ENCODE results near the gene ATXN1.
"Not testable (repeated sequence)": the region's sequence is repeated elsewhere in the genome, so short reads cannot be mapped to it uniquely, and the experiment has no call there.

The ATXN1 gene

DNA sequence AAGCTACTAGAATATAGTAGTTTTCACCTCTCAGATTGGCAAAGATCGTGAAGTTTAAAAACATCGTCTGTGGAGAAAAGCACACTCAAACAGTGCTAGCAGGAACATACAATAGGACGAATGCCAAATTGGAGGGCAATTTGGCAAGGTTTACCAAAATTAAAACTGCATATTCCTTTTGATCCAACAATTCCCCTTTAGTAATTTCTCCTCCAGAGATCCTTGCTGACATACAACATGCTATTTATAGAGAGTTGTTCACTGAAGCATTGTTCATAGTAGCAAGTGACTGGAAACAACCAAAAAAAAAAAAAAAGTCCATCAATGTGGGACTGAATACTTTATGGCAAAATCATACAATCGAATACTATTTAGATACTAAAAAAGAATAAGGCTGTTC, 202.2 kb downstream of the ATXN1 start:
- no peak for FAIRE-seq

DNA sequence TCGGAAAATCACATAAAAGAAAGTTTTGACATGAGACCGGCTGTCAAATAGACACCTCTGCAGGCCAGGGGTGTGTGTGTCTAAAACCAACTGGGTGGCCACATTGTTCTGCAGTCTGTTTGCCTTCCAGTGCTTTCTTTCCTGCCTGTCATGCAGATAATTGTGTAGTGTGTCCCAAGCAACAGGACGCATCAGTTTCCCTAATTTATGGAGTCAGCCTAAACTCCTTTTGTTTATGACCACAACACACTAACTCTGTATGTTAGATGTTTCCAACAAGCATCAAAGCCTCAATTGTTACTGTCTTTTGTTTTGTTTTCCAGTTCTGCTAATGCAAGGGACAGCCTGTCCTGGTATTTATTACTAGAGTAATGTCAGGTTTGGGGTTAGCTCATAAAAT, 205.7 kb downstream of the ATXN1 start:
- FAIRE-seq = no peak

DNA sequence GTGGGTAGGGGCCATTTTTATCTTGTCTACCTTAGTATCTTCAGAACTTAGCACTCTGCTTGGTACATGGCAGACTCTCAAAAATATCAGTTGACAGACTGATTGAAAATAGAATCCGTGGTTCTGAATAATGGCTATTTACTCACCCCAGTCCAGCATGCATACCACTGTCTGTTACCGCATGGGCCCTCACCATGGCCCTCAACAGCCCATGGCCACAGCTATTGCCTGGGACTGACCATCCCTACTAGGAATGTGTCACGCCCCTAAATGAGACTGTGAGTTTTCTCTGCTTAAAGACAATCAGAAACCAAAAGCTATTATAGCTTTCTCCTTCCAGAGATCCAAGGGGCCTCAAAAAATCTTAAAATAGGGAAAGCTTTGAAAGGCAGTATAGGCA, 207.7 kb downstream of the ATXN1 start:
- no peak for FAIRE-seq

DNA sequence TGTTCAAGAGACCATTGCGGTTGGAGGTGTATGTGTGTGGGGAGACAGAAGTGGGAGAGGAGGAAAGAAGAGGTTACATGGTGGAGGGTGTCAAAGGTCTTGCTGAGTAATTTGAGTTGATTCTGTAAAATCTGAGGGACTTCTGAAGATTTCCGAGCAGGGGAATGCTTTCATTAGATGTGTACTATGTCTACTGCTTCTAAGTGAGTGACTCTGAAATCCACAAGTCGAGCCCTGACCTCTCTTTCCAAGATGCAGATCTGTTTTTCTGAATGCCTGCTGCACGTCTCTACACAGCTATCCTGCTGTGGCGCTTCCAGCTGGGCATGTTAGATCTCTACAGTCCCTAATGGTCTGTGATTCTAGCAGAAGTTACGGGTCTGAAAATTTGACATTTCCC, 209.8 kb downstream of the ATXN1 start:
- no peak for FAIRE-seq

DNA sequence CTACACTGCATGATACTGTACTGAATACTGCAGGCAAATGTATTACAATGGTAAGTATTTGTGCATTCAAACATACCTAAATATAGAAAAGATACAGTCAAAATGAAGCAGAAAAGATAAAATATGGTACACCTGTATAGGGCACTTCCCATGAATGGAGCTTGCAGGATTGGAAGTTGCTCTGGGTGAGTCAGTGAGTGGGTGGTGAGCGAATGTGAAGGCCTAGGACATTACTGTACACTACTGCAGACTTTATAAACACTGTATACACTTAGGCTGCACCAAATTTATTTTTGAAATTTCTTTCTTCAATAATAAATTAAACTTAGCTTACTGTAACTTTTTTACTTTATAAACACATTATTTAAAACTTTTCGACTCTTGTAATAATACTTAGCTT, 213.1 kb downstream of the ATXN1 start:
- no peak for FAIRE-seq

DNA sequence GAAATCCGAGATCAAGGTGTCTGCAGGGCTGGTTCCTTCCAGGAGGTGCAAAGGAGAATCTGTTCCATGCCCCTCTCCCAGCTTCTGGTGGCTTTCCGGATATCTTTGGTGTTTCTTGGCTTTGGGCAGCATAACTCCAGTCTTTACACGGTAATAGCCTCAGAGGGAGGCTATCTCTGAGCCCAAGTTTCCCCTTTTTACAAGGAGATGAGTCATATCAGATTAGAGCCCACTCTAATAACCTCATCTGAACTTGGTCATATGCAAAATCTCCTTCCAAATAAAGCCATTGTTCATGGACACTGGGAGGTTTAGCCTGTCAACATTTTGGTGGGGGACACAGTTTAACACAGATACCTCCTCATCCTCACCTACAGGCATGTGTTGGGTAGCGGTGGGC, 213.7 kb downstream of the ATXN1 start:
- FAIRE-seq = no peak

DNA sequence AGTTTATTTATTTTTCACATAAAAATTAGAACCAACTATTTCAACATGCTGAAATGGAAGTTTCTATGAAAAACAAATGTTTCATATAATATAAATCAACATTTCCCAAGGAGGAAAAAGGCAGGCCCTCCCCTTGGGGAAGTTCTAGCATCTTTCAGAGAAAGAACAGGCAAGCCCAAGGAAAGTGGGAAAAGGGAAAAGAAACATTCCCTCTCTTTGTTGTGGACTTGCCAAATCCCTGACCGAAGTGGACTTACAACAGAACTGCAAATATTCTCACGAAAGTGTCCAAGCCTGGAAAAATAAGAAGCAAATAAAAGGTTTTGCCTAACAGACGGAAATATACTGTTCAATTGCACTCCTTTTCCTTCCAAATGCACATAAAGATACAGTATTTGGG, 214.4 kb downstream of the ATXN1 start:
- FAIRE-seq = no peak

DNA sequence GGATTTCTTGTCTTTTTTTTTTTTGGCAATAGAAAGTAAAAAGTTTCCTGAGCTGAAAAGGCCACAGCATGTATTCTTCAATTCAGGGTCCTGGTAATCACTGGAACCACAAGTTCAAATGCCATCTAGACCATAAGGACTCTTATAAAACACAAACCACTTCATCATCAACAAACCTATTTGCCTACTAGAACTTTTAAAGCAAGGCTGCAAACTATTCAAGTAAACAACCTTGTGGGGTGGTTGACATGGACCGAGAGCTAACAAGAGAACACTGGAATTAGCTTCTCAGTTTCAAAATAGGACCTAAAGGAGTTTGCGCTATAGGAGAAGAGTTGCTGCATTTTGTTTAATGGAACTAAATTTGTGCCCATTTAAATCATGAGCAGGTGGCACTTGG, 215.9 kb downstream of the ATXN1 start:
- FAIRE-seq = no peak

DNA sequence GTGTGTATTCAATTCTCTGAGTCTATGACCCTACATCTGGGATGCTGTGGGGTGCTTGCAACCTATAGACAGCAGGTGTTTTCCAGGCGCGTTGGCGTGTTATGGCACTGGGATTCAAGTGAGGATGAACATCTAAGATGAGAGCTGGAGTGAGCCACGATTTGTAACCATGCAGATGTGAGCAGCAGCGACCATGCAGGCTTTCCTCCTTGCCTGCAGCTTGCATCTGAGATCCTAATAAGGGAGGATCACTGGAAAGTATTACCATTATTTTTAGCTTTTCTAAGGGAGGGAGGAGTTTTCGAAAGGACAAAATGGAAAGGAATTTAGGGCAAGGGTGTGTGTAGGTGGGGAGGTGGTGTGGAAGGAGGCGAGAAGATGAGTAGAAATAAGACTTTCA, 216.7 kb downstream of the ATXN1 start:
- FAIRE-seq = no peak

DNA sequence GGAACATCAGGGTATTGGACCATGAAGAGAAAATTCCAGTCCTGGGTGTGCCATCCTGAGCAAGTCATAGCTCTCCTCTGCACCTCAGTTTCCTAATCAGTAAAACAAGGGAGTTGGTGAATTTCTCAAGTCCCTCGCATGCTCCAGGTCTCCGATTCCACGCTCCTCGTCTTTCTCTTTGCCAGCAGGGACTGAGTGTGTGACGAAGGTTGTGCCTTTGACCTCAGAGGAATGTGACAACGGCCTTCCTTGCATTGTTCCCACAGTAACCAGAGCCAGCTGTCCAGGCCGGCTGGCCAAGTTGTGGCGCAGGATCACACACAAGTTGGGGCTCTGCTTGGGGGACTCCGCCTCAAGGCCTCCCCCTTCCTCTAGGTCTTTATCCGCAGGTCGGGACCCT, 217.3 kb downstream of the ATXN1 start:
- no peak for FAIRE-seq

DNA sequence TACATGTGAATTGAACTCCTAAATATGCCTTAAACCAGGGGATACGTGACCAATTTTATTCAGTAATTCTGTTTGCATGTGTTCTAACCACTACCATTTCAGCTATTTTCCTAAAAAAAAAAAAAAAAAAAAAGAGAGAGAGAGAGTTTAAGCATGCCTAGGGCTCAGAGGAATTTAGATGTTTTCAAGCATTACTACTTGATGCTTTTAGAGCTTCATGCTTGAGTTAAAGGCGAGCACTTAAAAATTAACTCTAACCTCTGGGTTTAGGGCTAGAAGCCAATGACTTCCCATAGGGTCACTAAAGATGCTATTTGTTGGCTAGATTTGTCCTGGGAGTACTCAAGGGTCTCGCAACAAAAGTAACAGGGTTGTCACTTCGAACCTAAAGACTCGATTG, 217.7 kb downstream of the ATXN1 start:
- no peak for FAIRE-seq

DNA sequence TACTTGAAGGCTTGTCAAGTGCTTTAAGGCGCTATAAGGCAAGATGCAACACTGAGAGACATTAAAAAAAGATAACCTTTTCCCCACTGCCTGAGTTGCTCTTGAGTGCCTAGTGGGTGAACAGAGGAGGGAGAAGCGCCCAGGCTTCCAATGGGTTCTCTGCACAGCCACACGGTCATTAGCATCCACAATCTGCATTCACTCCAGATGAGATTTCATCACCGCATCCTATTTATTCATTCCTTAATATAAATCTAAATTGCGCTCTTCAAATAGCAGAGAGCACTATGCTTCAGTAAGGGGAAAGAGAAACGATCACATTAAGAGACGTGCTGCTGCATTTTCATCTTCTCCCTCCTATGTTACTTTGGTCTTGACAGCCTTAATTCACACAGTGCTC, 219.2 kb downstream of the ATXN1 start:
- no peak for FAIRE-seq

DNA sequence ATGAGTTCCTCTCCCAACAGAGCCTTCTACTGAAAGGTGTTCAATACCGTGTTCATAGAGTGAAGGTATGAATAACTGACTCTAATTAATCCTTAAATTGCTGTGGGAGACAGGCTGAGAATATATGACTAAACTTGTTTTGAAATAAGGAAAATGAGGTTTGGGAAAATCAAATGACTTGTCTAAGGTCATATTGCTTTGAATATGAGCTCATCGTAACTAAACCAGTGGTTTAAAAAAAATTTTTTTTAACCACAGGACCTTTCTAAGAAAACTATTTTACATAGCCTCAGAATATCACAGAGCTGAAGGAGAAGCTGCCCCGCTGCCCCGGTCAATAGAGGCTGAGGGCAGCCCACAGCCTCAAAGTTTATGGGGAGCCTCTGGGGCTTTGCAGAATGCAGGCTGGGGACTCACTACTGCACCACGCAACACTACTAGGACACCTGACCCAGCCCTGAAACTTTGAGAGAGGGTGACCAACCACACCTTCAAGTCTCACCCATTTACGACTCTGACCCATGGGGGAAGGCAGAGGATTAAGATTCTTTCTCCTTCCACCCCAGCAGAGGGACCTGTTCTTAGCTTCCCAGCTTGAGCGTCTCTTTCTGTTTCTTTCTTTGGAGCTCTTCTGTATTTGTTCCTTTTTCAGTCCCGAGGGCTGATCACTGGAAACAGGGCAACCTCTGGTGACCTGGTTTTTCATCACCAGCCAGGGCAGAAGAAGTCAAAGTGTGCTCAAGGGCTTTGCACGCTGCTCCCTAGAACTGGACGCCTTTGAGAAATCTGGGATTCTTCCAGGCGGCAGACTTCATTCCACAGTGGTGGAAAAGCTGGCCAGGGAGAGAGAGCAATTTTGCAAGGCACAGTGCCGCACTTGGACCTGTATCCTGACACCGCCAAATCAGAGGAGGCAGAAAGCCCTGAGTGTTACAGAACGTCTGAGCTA, 220.2 kb downstream of the ATXN1 start:
- no peak for FAIRE-seq

DNA sequence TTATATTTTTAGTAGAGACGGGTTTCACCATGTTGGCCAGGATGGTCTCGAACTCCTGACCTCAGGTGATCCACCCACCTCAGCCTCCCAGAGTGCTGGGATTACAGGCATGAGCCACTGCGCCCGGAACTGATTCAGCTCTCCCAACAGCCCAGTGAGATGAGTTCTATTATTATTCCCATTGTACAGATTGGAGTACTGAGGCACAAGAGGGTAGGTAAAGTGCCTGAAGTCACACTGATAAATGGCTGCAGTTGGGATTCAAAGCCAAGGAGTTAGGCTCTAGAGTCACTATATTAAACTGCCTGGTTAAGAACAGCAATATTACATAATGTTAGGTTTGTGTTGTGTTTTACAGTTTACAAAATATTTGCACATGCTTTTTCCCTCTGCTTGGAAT, 220.9 kb downstream of the ATXN1 start:
- FAIRE-seq = not testable (repeated sequence)

DNA sequence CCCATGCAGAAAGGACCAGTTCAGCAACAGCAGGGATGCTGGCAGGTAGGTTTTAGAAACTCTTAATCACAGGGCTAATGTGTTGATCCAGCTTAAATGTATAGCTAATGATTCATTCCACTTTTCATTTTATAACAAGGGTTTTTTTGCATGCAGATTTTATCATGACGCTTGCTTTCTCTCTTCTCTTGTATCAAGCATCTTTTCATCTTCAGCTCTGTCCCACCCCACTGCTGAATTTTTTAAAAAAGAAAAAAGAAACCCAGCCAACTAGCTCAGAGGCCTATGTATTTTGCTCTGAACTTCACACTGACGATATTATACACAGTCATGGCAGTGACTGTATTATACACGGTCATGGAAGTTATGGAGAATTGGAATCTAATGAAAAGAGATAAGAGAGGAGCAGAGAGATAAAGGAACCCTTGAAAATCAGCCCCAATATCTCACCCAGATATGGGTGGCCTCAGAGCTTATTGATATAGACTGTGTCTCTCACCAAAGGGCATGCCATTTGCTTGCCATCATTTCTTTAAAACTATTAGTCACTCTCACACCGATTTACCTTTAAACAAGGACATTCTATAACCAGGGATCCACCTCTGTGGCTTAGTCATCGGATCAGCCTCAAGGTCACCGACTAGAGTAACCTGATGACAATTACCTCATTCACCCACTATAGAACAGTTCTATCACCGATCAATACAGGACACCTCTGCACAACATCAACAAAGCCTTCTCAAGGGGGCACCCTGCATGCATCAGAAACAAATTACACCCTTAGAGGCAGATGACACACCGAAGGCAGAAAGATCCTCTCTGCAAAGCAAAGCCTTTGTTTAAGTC, 222.0 kb downstream of the ATXN1 start:
- FAIRE-seq = no peak

DNA sequence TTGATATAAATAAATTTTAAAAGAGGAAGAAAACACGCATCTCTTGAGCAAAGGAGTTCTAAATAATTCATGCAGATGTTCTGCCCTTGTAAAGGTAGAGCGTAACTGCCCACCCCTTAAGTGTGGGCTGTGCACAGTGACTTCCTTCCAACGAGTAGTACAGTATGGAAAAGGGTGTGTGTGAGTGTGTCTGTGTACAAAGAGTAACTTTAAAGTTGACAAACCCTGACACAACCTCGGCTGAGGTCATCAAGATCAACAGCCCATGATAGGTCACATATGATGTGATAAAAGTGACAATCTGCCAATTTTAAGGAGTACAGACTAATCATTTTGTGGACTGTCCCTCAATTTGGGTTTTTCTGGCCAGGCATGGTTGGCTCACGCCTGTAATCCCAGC, 225.7 kb downstream of the ATXN1 start:
- FAIRE-seq = no peak

DNA sequence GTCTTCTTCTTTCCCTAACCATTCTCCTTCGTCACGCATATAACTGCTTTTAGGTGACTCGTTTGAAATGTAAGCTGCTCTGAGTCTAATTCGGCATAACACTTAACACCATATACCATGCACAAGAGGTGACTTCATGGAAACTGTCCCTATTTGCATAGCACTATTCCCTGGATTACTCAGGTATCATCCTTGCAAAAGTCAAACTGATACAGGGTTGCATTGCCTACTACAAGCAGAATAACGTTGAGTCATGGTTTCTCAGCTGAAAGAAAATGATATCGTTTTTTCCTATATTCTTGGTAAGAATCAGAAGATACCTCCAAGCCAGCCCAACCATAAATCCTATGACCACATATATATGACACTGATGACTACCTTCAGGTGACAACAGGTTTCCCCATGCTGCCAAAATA, 227.5 kb downstream of the ATXN1 start:
- FAIRE-seq = no peak

DNA sequence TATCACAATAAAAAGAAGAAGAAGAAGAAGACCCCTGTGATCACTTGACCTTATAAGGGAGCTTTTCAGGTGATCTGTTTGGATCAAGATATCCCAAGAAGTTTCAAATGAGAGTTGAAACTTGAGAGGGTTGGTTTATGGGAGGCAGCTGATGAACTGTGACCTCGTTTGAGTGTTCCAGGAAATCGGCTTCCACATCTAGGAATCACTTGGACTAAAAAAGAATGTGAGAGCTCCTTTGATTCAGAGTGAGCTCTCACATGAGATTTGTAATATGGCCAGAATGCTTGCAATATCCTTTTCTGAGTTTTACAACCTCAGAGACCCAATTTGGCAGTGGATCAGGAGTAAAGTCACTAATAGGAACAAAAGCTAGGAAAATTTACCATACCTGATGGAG, 228.1 kb downstream of the ATXN1 start:
- FAIRE-seq = no peak

DNA sequence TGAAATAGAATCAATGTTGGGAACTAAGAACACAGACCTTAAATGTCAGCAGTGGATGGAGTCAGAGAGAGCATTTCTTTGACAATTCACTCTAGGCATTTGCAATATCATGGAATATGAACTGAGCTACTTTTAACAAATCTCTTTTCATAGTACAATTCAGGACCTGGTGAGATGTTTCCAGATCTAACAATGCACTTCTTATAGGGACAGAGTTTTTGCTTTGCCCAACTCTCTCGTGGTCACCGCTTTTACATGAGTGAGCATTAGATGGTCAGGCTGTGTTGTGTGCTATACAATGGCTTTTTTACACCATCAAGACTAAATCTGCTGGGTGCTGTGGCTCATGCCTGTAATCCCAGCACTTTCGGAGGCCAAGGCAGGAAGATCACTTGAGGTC, 233.6 kb downstream of the ATXN1 start:
- no peak for FAIRE-seq

DNA sequence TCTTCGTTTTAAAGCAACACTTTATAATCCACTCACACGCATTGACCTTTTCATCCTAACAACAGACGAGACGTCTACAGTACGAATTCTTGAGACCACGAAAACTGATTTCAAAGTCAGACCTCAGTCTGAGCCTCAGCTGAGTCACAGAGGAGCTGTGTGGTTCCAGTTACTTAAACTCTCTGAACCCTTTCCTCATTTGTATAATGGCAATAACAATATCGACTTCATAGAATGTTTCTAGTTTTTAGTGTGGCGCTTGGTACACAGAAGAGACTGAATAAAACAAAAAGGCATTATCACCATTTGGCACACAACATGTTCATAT, 236.9 kb downstream of the ATXN1 start:
- no peak for FAIRE-seq

DNA sequence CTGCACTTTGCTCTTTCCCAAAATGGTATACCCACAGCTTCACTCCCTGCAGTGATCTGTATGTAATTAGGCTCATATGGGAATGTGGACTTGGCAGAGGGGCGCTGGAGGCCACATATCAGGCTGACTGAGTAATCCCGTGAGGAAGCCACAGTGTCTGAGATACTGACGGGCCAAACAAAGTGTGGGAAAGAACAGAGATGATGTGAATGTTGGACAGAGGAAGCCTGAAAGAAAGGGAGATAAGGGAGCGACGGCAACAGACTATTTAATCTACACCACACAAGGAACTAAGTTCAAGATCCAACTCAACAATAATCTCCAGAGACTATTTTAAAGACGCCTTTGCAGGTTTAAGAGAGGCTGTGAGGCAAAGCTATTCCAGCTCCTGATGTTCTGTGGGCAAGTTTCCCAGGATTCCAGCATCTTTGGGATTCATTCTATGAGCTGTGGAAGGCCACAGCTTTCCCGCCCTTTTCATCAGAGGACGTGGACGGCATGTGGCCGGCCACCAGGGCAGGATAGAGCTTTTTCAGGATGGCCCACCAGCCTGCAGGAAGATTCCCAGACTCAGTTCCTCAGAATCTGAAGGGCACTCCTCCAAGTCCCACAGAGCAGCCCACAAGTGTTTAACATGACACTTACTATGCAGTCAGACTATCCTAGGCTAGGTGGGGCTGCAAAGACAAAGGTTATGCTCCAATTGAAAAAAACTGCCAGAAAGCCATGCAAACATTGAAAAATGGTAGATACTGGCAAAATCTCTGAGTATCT, 237.5 kb downstream of the ATXN1 start:
- FAIRE-seq = no peak

DNA sequence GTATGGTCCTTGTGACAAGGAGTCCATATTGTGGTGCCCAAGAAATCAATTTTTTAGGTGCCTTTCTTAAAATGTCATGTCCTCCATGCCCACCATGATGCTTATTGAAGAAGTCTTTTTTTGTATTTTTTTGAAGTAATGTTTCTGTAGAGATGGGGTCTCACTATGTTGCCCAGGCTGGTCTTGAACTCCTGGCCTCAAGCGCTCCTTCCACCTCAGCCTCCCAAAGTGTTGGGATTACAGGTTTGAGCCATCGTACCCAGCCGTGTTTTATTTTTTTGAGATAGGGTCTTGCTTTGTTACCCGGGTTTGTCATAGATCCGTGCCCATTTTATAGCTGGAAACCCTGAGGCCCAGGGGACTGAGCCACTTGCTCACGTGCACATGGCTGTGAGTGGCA, 238.3 kb downstream of the ATXN1 start:
- no peak for FAIRE-seq

DNA sequence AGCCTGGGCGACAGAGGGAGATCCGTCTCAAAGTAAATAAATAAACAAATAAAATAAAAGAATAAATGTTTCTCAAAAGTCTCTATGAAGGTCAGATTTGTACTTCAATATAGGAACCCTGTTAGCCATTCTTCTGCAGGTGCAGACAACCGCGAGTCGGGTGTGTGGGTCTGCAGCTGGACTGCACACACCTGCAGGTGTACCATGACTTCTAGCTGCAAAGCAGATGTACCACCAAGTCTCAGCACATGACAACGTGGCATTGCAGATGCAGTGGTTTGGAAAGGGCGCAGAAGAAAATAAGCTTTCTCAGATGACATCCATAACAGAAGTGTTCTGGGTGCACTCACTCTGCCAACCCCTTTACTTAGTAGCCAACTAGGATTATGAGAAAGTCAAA, 239.7 kb downstream of the ATXN1 start:
- no peak for FAIRE-seq

Data from TTC549 (cell line).